HCT116 (cell line): ENCODE data around the gene NDUFA5. TPM values are rescaled to one million over a fixed set of nuclear protein-coding genes. Genes with fewer than 3 reads are reported as not detected.
A peak's percentile ranks its signal among the peaks of the same experiment; 100 is the strongest.

Source experiments
- ATAC-seq: fragments of 200-7000 bp; cut with Tn5 transposase; 2 replicates; pipeline ENCODE4 v1.9.1; 2020; ENCODE audit warnings: mild to moderate bottlenecking, moderate library complexity
- BruUV-seq: library from RNA; stranded (reverse); fragments of 400-500 nt; replicated peaks from 2 replicates; lab custom pipeline; 2021; lab: Mats Ljungman, UMichigan
- CTCF ChIA-PET: fragments of 300-600 bp; sonication (Branson Sonifier 250); formaldehyde crosslinking; loops from one replicate; lab custom pipeline; 2021; ENCODE audit warnings: antibody characterized with exemption; lab: Charles Lee
- POLR2A ChIA-PET: fragments of 300-600, 350-600 bp; sonication (Branson Sonifier 250); formaldehyde crosslinking; loops from one replicate; lab custom pipeline; 2021; ENCODE audit warnings: antibody characterized with exemption; lab: Charles Lee
- RAD21 ChIA-PET, 2 experiments: fragments of 300-600 bp; sonication (Branson Sonifier 250); formaldehyde crosslinking; loops; one replicate each; lab custom pipeline; 2023; ENCODE audit warnings: low total read pairs in 2 of 2; ENCODE audit not compliant: uncharacterized antibody in 2 of 2, unreplicated experiment in 2 of 2, low non-redundant PET in 1 of 2; lab: Charles Lee
- DNase-seq: peaks from one replicate; pipeline ENCODE4 v3.0.0-alpha.2; 2010; ENCODE audit warnings: low read depth, low spot score
- H2AFZ ChIP-seq: fragments of 200-600 bp; shearing (Covaris generic), sonication (generic); 2 replicates; pipeline ENCODE4 v1.6.1; 2017; ENCODE audit warnings: low read depth, mixed run types, mixed read lengths, antibody characterized with exemption, low read length; ENCODE audit not compliant: poor library complexity, severe bottlenecking
- H3K27ac ChIP-seq: 2 replicates; pipeline ENCODE4 v1.5.1; 2012; ENCODE audit warnings: low read depth, low read length
- H3K27me3 ChIP-seq: fragments of 200-600 bp; sonication (generic); 2 replicates; pipeline ENCODE4 v1.6.1; 2016; ENCODE audit warnings: mixed run types, low read length, mixed read lengths; ENCODE audit not compliant: insufficient read depth
- H3K36me3 ChIP-seq, 2 experiments: fragments of 200-500 bp in 1 of 2; fragments of 200-600 bp in 1 of 2; sonication (Bioruptor generic) in 1 of 2; sonication (generic) in 1 of 2; 2 replicates each; pipeline versions ENCODE4 v1.5.1 to v1.6.1; 2014 to 2016; ENCODE audit warnings: low read length in 2 of 2, inconsistent platforms in 1 of 2, mixed read lengths in 1 of 2, mixed run types in 1 of 2; ENCODE audit not compliant: insufficient read depth in 2 of 2, control insufficient read depth in 1 of 2
- H3K4me1 ChIP-seq, 2 experiments: fragments of 200-600 bp in 1 of 2; sonication (generic) in 1 of 2; 2 replicates each; pipeline versions ENCODE4 v1.5.1 to v1.6.1; 2012 to 2017; ENCODE audit warnings: low read length in 2 of 2, inconsistent platforms in 1 of 2, mild to moderate bottlenecking in 1 of 2, mixed read lengths in 1 of 2, mixed run types in 1 of 2, moderate library complexity in 1 of 2; ENCODE audit not compliant: insufficient read depth in 2 of 2, control insufficient read depth in 1 of 2
- H3K4me2 ChIP-seq: fragments of 200-600 bp; sonication (generic); 2 replicates; pipeline ENCODE4 v1.6.1; 2017; ENCODE audit warnings: mixed run types, low read length, mixed read lengths
- H3K4me3 ChIP-seq, 2 experiments: fragments of 200-600 bp in 1 of 2; sonication (generic) in 1 of 2; replicated peaks in 1 of 2; 2 replicates each; pipeline ENCODE4 v1.5.1; 2011 to 2016; ENCODE audit warnings: low read length in 2 of 2, control low read depth in 1 of 2, low read depth in 1 of 2, mild to moderate bottlenecking in 1 of 2, mixed read lengths in 1 of 2, mixed run types in 1 of 2
- H3K79me2 ChIP-seq: fragments of 200-600 bp; sonication (generic); 2 replicates; pipeline ENCODE4 v1.6.1; 2017; ENCODE audit warnings: mild to moderate bottlenecking, mixed run types, low read length, moderate library complexity, mixed read lengths; ENCODE audit not compliant: insufficient read depth
- H3K9ac ChIP-seq: fragments of 200-600 bp; sonication (generic); 2 replicates; pipeline ENCODE4 v1.6.1; 2016; ENCODE audit warnings: low read length, mixed read lengths
- H3K9me2 ChIP-seq: fragments of 200-600 bp; sonication (generic), shearing (Covaris generic); 2 replicates; pipeline ENCODE4 v1.6.1; 2017; ENCODE audit warnings: mixed run types, mild to moderate bottlenecking, moderate library complexity; ENCODE audit not compliant: insufficient read depth
- H3K9me3 ChIP-seq, 2 experiments: fragments of 200-500 bp in 1 of 2; fragments of 200-600 bp in 1 of 2; sonication (Bioruptor generic) in 1 of 2; sonication (generic) in 1 of 2; 2 replicates each; pipeline ENCODE4 v1.6.1; 2014 to 2017; ENCODE audit warnings: low read length in 2 of 2, mixed read lengths in 2 of 2, inconsistent platforms in 1 of 2, low read depth in 1 of 2, mild to moderate bottlenecking in 1 of 2, mixed run types in 1 of 2, moderate library complexity in 1 of 2; ENCODE audit not compliant: control insufficient read depth in 1 of 2, insufficient read depth in 1 of 2
- H4K20me1 ChIP-seq: fragments of 200-600 bp; sonication (generic), shearing (Covaris generic); 2 replicates; pipeline ENCODE4 v1.6.1; 2017; ENCODE audit warnings: mixed run types, mild to moderate bottlenecking, moderate library complexity; ENCODE audit not compliant: insufficient read depth
- CBX3 ChIP-seq: IDR thresholded peaks from 2 replicates; pipeline ENCODE4 v1.6.1; 2012; ENCODE audit warnings: low read depth
- CEBPB ChIP-seq: IDR thresholded peaks from 2 replicates; pipeline ENCODE4 v1.6.1; 2012; ENCODE audit warnings: low read depth
- EGR1 ChIP-seq: IDR thresholded peaks from 2 replicates; pipeline ENCODE4 v1.6.1; 2012; ENCODE audit warnings: low read depth
- ELF1 ChIP-seq: IDR thresholded peaks from 2 replicates; pipeline ENCODE4 v1.6.1; 2012; ENCODE audit warnings: low read depth, borderline replicate concordance
- EZH2phosphoT487 ChIP-seq: fragments of 200-600 bp; IDR thresholded peaks from 2 replicates; pipeline ENCODE4 v1.6.1; 2018; ENCODE audit warnings: antibody characterized with exemption, borderline replicate concordance
- FOSL1 ChIP-seq: IDR thresholded peaks from 2 replicates; pipeline ENCODE4 v1.6.1; 2012; ENCODE audit warnings: low read depth
- JUND ChIP-seq: IDR thresholded peaks from 2 replicates; pipeline ENCODE4 v1.6.1; 2012
- MAX ChIP-seq: IDR thresholded peaks from 2 replicates; pipeline ENCODE4 v1.6.1; 2012
- POLR2A ChIP-seq: IDR thresholded peaks from 2 replicates; pipeline ENCODE4 v1.7.0; 2011; ENCODE audit warnings: borderline replicate concordance; ENCODE audit not compliant: insufficient read depth, insufficient read length; ENCODE audit errors: extremely low read depth
- POLR2AphosphoS5 ChIP-seq: IDR thresholded peaks from 2 replicates; pipeline ENCODE4 v1.6.1; 2011; ENCODE audit warnings: mild to moderate bottlenecking, low read depth, low read length, moderate library complexity
- RAD21 ChIP-seq: IDR thresholded peaks from 2 replicates; pipeline ENCODE4 v1.6.1; 2012; ENCODE audit warnings: low read depth, mild to moderate bottlenecking
- SIN3A ChIP-seq: IDR thresholded peaks from 2 replicates; pipeline ENCODE4 v1.6.1; 2012; ENCODE audit warnings: low read depth
- SRF ChIP-seq: IDR thresholded peaks from 2 replicates; pipeline ENCODE4 v1.6.1; 2012; ENCODE audit warnings: low read depth
- TCF7L2 ChIP-seq: IDR thresholded peaks from 2 replicates; pipeline ENCODE4 v1.7.0; 2011; ENCODE audit warnings: borderline replicate concordance, inconsistent platforms; ENCODE audit not compliant: insufficient read depth, insufficient read length; ENCODE audit errors: extremely low read depth
- YY1 ChIP-seq: IDR thresholded peaks from 2 replicates; pipeline ENCODE4 v1.6.1; 2011; ENCODE audit warnings: low read length, low read depth, moderate library complexity, mild to moderate bottlenecking; ENCODE audit not compliant: insufficient replicate concordance; ENCODE audit errors: extremely low read depth
- ZFX ChIP-seq: fragments of 450-650 bp; IDR thresholded peaks from 2 replicates; pipeline ENCODE4 v1.6.1; 2017
- intact Hi-C: fragments of 100-400 bp; cut with micrococcal nuclease; formaldehyde crosslinking; loops from 2 replicates; pipeline ENCODE4 v1.10.0; 2022
- total RNA-seq: library from RNA; stranded (reverse); gene quantifications from one replicate; pipeline ENCODE4 v1.2.1, GENCODE V29; 2021; ENCODE audit not compliant: unreplicated experiment
- TF ChIP-seq, protein P1 (sequence below): IDR thresholded peaks from 2 replicates; pipeline ENCODE4 v1.6.1; 2011; ENCODE audit warnings: mild to moderate bottlenecking, low read length, moderate library complexity; ENCODE audit not compliant: insufficient replicate concordance; ENCODE audit errors: extremely low read depth
- TF ChIP-seq, protein P2 (sequence below): IDR thresholded peaks from 2 replicates; pipeline ENCODE4 v1.6.1; 2012; ENCODE audit warnings: low read depth

Gene NDUFA5
- total RNA-seq, 1 experiment from 2014 or later, result 64.2 TPM

DNA sequence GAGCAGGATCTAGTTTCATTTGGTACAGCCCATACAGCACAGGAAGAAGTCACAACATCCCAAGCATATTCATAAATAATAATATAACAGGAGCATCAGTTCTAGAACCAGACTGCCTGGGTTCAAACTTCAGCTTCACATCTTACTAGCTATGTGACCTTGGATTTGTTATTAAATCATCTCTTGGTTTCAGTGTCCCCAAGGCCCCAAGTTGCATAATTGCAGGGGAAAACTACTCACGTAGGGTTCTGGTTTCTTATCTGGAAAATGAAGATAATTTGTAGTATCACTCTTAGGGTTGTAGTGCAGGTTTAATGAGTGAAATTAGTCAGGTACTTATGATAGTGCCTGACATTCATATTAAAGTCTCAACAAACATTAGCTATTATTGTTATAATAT is 17.7 kb downstream of the NDUFA5 start:
- ChIA-PET RAD21 (no interaction called here), POLR2A (no interaction called here)
- DNase-seq, result no peak
- Histone ChIP-seq H3K79me2 (no peaks in the 10 kb centered on the region), H3K9ac (no peak overlapping the region), H3K9me3 (no peaks in the 10 kb centered on the region), H3K4me2 (no peak overlapping the region), H3K4me1 (peaks cover 11 to 28% of the 10 kb centered on the region in 2 experiments), H3K9me2 (no peaks in the 10 kb centered on the region)
- intact Hi-C loops, result no loop called here
- TF ChIP-seq POLR2AphosphoS5, result no peak
- TF ChIP-seq CEBPB, result no peak
- TF ChIP-seq SIN3A, result no peak
- no peak for TF ChIP-seq CBX3
- TF ChIP-seq RAD21, result no peak
- TF ChIP-seq, protein P1, sequence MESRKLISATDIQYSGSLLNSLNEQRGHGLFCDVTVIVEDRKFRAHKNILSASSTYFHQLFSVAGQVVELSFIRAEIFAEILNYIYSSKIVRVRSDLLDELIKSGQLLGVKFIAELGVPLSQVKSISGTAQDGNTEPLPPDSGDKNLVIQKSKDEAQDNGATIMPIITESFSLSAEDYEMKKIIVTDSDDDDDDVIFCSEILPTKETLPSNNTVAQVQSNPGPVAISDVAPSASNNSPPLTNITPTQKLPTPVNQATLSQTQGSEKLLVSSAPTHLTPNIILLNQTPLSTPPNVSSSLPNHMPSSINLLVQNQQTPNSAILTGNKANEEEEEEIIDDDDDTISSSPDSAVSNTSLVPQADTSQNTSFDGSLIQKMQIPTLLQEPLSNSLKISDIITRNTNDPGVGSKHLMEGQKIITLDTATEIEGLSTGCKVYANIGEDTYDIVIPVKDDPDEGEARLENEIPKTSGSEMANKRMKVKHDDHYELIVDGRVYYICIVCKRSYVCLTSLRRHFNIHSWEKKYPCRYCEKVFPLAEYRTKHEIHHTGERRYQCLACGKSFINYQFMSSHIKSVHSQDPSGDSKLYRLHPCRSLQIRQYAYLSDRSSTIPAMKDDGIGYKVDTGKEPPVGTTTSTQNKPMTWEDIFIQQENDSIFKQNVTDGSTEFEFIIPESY, result no peak
- TF ChIP-seq SRF, result no peak
- TF ChIP-seq, all 23 proteins: peak for 0
- Histone ChIP-seq H3K36me3 (no peaks in the 10 kb centered on the region; a peak in 1 of 4 replicates), H2AFZ (no peak overlapping the region), H4K20me1 (no peaks in the 10 kb centered on the region), H3K27ac (no peak overlapping the region), H3K4me3 (no peak overlapping the region), H3K27me3 (no peaks in the 10 kb centered on the region)
- CTCF ChIA-PET, result interaction anchor here (3.0 kb wide), 1 partner anchor 46 kb away, joined by 13 read pairs; no protein-coding TSS in a partner anchor
- ATAC-seq, result no peak
- no TSS peak for BruUV-seq

DNA sequence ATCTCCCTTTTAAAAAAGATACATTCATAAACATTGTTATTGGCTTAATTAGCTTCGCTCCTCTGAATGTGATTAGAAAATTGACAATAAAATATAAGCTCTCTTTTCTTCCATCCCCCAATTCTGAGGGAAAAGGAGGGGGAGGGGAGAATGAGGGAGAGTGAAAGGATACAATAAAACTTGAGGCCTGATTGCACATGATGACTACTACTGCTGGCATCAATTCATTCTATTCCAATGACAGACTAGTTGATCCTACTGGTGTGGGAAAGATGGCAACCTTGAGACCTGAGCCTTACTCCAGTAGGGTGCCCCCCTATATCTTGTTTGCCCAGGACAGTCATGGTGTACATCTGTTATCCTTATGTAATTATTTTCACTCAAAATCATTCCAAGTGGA is 18.7 kb downstream of the NDUFA5 start:
- H3K27me3 ChIP-seq, result no peaks in the 10 kb centered on the region
- intact Hi-C loops, result no loop called here
- no peak overlapping the region for H3K27ac ChIP-seq
- peaks cover 11 to 31% of the 10 kb centered on the region in 2 experiments for H3K4me1 ChIP-seq
- H3K36me3 ChIP-seq, result no peaks in the 10 kb centered on the region
- no peaks in the 10 kb centered on the region for H3K9me2 ChIP-seq
- H3K4me2 ChIP-seq, result peak overlapping the region; percentile 60
- no peak overlapping the region for H2AFZ ChIP-seq
- no peak overlapping the region for H3K4me3 ChIP-seq
- RAD21 ChIA-PET, result no interaction called here
- no peaks in the 10 kb centered on the region for H3K79me2 ChIP-seq
- no peaks in the 10 kb centered on the region for H4K20me1 ChIP-seq
- CTCF ChIA-PET, result interaction anchor here (3.0 kb wide), 1 partner anchor 45 kb away, joined by 13 read pairs; no protein-coding TSS in a partner anchor
- ATAC-seq, result no peak
- no TSS peak for BruUV-seq
- POLR2A ChIA-PET, result no interaction called here
- no peaks in the 10 kb centered on the region for H3K9me3 ChIP-seq
- no peak for DNase-seq
- 0 out of 2 replicates have a peak overlapping the region, but pooled peaks have one; percentile 29 for H3K9ac ChIP-seq
- TF ChIP-seq CEBPB, result no peak
- TF ChIP-seq POLR2A, result no peak
- TF ChIP-seq YY1, result no peak
- no peak for TF ChIP-seq EGR1
- TF ChIP-seq ELF1, result no peak
- TF ChIP-seq, protein P2, sequence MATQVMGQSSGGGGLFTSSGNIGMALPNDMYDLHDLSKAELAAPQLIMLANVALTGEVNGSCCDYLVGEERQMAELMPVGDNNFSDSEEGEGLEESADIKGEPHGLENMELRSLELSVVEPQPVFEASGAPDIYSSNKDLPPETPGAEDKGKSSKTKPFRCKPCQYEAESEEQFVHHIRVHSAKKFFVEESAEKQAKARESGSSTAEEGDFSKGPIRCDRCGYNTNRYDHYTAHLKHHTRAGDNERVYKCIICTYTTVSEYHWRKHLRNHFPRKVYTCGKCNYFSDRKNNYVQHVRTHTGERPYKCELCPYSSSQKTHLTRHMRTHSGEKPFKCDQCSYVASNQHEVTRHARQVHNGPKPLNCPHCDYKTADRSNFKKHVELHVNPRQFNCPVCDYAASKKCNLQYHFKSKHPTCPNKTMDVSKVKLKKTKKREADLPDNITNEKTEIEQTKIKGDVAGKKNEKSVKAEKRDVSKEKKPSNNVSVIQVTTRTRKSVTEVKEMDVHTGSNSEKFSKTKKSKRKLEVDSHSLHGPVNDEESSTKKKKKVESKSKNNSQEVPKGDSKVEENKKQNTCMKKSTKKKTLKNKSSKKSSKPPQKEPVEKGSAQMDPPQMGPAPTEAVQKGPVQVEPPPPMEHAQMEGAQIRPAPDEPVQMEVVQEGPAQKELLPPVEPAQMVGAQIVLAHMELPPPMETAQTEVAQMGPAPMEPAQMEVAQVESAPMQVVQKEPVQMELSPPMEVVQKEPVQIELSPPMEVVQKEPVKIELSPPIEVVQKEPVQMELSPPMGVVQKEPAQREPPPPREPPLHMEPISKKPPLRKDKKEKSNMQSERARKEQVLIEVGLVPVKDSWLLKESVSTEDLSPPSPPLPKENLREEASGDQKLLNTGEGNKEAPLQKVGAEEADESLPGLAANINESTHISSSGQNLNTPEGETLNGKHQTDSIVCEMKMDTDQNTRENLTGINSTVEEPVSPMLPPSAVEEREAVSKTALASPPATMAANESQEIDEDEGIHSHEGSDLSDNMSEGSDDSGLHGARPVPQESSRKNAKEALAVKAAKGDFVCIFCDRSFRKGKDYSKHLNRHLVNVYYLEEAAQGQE, result no peak
- no peak for TF ChIP-seq MAX
- TF ChIP-seq TCF7L2, result no peak
- TF ChIP-seq EZH2phosphoT487, result no peak
- TF ChIP-seq JUND, result no peak
- TF ChIP-seq FOSL1, result no peak
- TF ChIP-seq ZFX, result no peak
